Activated T-cell treated with anti-CD3 and anti-CD28 coated beads, Interleukin-2, amount 50 U/mL, for 48 hours (primary cell): ENCODE results near the gene BAK1.

Experiments
- DNase-seq, 2 experiments: peaks; one replicate each; pipeline ENCODE4 v3.0.0-alpha.2; 2020

Gene BAK1

DNA sequence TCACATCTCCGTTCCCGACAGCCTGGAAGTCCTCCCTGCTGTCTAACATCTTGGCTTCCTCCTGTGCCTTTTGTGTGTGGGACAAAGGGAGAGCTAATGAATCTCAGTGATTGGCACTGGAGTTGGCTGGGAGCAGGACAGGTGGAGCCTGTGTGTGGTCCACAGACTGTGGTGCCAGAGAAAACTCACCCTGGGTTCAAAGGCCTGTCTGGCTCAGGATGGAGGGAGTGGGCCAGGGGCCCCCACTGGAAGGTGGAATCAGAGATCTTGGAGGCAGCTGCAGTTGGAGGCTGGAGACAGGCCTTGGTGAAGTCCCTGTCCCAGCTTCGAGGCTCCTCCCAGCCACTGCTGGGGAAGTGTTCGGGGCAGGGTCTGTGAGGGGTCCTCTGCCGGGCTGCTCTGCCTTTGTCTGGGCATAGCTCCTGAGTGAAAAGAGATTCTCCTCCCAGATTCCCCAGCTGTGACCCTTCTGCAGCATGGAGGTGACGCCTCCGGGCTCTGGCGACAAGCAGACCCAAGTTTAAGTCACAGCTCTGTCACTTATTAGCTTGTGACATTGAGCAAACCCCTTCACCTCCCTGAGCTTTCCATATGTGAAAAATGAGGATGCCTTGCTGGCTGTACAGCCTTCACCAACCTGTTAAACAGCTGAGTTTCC, 27.2 kb upstream of the BAK1 start:
- no peak for DNase-seq

DNA sequence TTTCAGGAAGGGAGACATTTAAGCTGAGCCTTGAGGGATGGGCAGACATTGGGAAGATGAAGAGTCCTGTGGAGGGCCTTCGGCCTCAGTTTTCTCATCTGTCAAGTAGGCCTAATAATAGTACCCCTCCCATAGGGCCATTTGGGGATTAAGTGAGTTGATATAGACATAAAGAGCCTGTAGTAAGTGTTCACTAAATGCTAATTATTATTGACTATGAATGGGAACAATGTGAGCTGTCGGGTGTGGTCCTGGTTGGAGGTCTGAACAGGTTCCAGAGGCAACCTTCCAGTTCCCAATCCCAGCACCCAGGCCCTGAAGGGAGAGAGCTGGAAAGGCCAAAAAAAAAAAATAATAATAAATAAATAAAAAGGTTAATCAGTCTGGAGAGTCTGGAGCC, 26.6 kb upstream of the BAK1 start:
- DNase-seq = no peak

- no peak for DNase-seq
These were observed 25.1 kb upstream of the BAK1 start for GRCh38 chr6:33604941-33605854.

DNA sequence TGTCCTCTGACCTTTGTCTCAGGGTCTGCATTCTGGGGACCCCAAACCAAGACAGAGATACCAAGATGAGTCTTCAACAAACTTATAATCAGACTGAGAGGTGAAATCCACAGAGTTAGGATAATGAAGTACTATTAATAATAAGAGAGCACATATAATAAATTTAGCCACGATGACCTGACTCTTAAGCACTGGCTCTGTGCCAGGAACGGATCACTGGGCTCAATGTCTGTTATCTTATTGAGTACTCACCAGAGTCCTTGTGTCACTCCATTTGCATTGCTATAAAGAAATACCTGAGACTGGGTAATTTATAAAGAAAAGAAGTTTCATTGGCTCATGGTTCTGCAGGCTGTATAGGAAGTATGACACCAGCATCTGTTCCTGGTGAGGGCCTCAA, 22.1 kb upstream of the BAK1 start:
- no peak for DNase-seq

DNA sequence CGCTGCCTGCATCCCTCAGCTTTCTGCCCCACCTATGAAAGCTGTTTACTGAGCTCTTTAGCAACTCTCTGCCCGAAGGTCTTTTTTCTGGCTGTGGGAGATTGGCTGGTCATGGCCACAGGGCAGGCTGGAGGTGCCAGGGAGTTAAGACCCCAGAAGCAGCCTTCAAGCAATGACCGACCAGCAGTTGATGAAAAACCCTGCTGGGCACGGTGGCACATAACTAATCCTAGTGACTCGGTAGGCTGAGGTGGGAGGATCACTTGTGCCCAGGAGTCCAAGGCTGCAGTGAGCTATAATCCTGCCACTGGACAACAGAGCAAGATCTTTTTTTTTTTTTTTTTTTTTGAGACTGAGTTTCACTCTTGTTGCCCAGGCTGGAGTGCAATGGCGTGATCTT, 20.7 kb upstream of the BAK1 start:
- no peak for DNase-seq

- no peak for DNase-seq
These were observed 19.4 kb upstream of the BAK1 start for GRCh38 chr6:33599413-33599938.

DNA sequence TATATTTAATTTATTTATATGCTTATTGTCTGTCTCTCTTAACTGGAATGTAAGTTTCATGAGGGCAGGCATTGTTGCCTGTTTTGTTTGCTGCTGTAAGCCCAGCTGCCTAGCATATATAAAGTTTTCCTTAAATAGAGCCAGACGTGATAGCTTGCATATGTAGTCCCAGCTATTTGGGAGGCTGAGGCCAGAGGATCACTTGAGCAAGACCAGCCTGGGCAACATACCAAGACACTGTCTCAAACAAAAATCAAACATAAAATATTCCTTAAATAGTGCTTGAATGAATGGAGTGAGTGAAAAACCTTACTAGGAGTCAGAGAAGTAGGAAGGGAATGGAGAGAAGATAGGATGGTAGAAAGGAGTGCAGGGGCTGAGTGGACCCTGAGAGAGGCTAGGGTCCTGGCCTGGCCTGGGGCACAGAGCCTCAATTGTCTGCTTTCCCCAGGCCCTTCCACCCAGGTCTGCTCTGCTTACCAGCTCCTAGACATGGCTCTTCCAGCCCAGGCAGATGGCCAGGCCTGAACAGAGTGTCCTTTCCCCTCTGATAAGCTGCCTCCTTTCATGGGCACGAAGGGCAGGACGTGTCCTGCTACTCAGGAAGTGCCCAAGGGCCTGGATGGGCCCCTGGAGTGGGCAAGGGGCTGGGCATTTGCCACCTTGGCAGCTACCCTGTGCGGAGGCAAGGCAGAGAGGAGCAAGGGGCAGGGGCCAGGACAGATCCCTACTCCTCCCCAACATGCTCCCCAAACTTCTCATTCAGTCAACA, 17.7 kb upstream of the BAK1 start:
- DNase-seq = no peak

- DNase-seq = peak in 1 of 2 experiments; percentile 48
These were observed 16.8 kb upstream of the BAK1 start for GRCh38 chr6:33596894-33597293.

GRCh38 chr6:33595001-33595846, 15.1 kb upstream of the BAK1 start:
- DNase-seq = no peak

DNA sequence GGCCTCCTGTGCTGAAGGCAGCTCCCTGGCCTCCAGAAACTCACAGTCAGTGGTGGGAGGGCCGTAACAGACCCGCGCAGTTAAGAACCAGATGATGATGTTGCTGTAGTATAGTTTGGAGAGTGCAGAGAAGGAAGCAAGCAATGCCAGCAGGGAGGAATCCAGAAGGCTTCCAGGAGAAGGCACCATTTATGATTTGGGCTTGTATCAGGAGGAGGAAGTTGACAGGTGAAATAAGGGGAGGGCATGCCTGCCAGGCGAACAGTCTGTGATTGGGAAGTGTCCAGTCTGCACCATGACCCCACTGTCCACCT, 13.3 kb upstream of the BAK1 start:
- no peak for DNase-seq

GRCh38 chr6:33592595-33593413, 12.7 kb upstream of the BAK1 start:
- peak; percentile 52 to 67 for DNase-seq

- no peak for DNase-seq
These were observed 12.2 kb upstream of the BAK1 start for GRCh38 chr6:33592280-33592594.

DNA sequence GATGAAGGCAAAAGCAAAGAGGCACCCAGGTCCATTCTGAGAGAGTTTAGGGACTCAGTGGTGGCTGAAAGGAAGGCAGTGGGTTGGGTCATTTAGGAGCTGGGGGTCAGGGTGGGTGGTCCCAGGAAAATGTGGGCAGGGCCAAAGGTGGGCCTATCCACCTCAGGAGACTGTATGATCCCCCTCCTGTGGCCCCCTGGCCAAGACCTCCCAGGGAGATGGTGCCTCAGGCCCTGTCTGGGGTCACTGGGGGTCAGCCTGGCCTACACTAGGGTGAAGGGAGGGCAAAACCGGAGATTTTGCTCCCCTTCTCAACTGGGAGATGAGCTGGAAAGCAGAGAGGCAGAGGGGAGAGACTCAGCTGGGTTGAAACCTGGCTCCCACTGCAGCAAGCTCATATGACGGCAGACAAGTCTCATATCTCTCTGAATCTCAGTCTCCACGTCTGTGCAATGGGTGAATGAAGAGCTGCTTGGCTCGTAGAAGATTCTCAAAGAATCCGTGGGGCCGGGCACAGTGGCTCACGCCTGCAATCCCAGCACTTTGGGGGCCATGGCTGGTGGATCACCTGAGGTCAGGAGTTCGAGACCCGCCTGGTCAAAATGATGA, 11.5 kb upstream of the BAK1 start:
- no peak for DNase-seq

DNA sequence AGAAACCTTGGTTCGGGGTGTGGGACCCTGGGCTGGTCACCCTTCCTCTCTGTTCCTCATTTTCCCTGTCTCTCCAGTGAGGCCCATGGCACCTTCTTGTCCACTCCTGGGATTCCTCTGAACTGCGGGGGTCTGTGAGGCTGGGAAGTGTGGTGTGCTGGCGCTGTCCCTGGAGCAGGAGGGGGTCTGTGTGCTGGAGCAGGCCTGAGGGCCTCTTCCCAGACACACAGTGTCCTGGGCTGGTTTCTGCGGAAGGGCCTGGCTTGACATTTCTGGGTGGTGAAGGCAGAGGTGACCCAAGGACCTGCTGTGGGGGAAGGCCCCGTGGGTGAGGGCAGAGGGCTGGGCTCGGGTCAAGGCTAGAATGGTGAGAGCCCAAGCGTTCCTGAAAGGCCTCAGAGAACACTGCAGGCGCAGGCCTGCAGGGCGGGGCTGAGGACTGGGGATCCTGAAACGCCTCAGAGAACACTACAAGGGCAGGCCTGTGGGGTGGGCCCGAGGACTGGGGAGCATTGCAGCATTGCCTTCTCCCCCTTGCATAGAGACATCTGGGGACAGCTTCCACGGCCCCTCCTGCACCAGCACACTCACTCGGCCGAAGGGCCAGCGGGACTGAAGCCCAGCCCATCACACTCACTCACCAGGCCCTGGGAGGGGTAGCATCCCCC, 10.6 kb upstream of the BAK1 start:
- no peak for DNase-seq

DNA sequence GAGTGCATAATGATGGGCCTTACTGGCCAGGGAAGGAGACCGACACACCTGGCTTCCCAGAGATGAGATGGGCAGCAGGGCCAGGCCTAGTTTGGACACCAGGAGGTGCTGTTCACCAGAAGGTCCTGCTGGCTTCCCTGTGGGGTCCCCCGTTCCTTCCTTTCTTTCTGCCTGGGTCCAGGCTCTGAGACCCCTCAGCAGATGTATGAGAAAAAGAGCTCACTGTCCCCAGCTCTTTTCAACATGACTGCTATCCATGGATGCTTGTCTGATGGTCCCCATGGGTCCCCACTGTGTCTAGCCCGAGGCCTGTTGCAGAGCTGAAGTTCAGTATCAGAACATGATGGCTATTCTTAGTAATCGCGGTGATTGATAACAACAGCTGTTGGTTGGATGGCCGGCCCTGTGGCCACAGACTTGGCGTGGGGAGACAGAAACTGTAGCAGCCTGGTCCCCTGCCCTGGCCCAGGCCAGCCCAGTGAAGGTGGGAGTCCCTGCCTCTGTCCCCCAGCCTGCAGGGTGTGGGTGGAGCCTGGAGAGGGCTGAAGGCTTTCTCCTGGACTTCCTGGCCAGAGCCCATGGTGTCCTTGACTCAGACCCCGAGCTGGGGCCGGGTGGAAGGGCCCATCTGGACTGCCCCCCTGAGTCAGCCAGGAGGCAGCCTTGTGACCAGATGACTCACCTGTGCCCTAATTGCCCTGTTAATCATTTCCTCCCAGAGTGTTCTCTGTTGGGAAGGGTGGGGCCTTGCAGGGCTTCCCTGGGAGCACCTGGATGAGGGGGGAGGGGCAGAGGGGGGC, 9.9 kb upstream of the BAK1 start:
- peak; percentile 64 to 72 for DNase-seq

DNA sequence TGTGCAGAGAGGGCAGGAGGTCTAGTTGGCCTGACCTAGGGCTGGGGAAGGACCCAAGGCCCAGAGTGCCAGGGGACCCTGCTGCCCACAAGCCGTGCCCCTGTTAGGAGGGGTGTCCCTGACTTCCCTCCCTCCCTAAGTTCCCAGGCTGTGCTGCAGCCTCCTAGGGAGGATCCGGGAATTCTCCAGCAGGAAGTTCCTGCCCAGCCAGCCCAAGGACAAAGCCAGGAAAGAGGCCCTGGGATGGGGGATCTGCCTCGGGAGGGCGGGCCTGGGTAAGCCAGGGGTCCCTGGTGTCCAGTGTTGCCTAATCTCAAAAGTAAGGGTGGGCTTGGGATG, 9.3 kb upstream of the BAK1 start:
- DNase-seq = no peak

- no peak for DNase-seq
These were observed 8.8 kb upstream of the BAK1 start for GRCh38 chr6:33588894-33589293.

- DNase-seq = no peak
These were observed 7.5 kb upstream of the BAK1 start for GRCh38 chr6:33587529-33587928.

DNA sequence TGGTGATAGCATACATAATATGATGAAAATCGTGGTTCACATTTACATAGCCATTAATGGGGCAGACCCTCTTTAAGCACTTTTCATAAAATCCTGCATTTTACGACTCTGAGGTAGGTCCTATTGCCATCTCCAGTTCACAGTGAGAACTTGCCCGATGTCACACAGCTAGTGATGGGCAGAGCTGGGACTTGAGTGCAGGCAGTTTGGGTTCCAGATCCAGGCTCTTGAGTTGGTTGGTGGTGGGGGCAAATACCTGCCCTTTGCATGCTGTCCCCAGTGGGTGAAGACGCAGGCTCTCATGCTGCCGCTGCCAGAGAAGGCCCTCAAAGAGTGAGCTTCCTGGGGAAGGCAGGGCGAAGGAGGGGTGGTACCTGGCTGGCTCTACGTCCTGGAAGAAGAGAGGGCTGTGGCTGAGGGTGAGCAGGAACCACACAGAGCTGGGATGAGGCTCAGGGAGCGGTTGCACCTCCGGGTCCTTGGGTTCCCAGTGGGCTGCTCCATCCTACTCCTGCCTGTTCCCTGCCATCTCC, 6.1 kb upstream of the BAK1 start:
- DNase-seq = no peak
